HL-60 (cell line): Measurements from ENCODE around the gene MAGOH.
"Not testable (repeated sequence)": the region's sequence is repeated elsewhere in the genome, so short reads cannot be mapped to it uniquely, and the experiment has no call there.

ENCODE experiments used
- DNase-seq, 2 experiments: peaks; one replicate each; pipeline ENCODE4 v3.0.0-alpha.2; 2010 to 2020; ENCODE audit warnings: low read depth in 1 of 2, low spot score in 1 of 2
- H3K27ac ChIP-seq: fragments of 250-450 bp; sonication (Bioruptor Pico); replicated peaks from 2 replicates; pipeline ENCODE4 v1.5.1; 2020; ENCODE audit warnings: mild to moderate bottlenecking, moderate library complexity
- H3K27me3 ChIP-seq: fragments of 250-450 bp; sonication (Bioruptor Pico); 2 replicates; pipeline ENCODE4 v1.5.1; 2021; ENCODE audit warnings: mild to moderate bottlenecking, moderate library complexity; ENCODE audit not compliant: insufficient read depth, poor library complexity, severe bottlenecking
- H3K4me3 ChIP-seq: replicated peaks from 2 replicates; pipeline ENCODE4 v1.5.1; 2011; ENCODE audit warnings: mild to moderate bottlenecking, control low read depth, low read length; ENCODE audit not compliant: insufficient read depth
- CTCF ChIP-seq: IDR thresholded peaks from one replicate; pipeline ENCODE4 v1.5.1; 2011; ENCODE audit warnings: low read length, control low read depth, inconsistent platforms; ENCODE audit not compliant: insufficient read depth
- GABPA ChIP-seq: IDR thresholded peaks from 2 replicates; pipeline ENCODE4 v1.6.1; 2012; ENCODE audit warnings: low read depth
- POLR2AphosphoS5 ChIP-seq: IDR thresholded peaks from 2 replicates; pipeline ENCODE4 v1.6.1; 2012; ENCODE audit warnings: low read depth
- REST ChIP-seq: IDR thresholded peaks from 2 replicates; pipeline ENCODE4 v1.6.1; 2012; ENCODE audit warnings: low read depth; ENCODE audit not compliant: insufficient replicate concordance
- SPI1 ChIP-seq: IDR thresholded peaks from 2 replicates; pipeline ENCODE4 v1.6.1; 2012; ENCODE audit warnings: low read depth, mild to moderate bottlenecking, borderline replicate concordance

The MAGOH gene

GRCh38 chr1:53285546-53285945, 47.2 kb upstream of the MAGOH start:
- H3K27ac ChIP-seq, result no peak overlapping the region
- DNase-seq, result no peak
- no peak for TF ChIP-seq REST
- TF ChIP-seq SPI1, result no peak
- no peak for TF ChIP-seq CTCF
- TF ChIP-seq GABPA, result no peak
- no peak for TF ChIP-seq POLR2AphosphoS5

DNA sequence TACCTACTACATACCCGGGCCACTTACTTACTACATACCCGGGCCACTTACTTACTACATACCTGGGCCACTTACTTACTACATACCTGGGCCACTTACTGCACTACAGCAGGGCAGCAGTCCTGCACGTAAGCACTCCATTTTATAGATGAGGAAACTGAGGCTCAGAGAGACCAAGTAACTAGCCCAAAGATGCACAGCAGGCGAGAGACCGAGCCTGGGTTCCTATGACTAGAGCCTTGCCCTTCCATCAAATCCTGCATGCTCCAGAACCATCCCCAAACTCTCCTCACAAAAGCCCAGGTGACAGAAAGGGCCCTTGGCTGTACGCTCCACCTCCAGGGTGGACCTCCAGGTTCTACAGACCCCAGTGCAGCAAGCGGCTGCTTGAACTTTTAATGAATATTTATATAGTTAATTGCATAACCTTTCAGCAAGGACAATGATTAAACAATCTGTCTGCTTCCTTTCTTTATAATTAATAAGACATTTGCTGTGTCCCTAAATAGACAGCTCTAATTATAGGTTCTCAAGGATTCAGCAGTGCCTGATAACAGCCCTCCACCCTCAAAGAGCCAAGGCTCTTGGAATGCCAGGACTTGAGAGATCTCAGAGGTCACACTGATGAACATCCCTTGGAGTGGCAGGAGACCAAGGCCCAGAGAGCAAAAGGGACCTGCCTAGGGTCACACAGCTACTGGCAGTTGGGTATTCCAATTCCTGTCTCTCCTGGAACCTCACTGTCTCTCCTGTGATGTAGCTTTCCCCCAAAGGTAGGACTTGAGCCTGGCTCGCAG, 46.1 kb upstream of the MAGOH start:
- no peak for DNase-seq
- Histone ChIP-seq H3K27ac (no peak overlapping the region), H3K4me3 (no peak overlapping the region), H3K27me3 (no peaks in the 10 kb centered on the region)
- TF ChIP-seq POLR2AphosphoS5 (no peak), SPI1 (no peak), GABPA (no peak), REST (no peak), CTCF (no peak)

More at GRCh38 chr1:53285546-53285945, 47.2 kb upstream of the MAGOH start:
- Histone ChIP-seq H3K27me3 (no peaks in the 10 kb centered on the region), H3K4me3 (no peak overlapping the region)

GRCh38 chr1:53283156-53283555, 44.8 kb upstream of the MAGOH start:
- DNase-seq, H3K27ac ChIP-seq, H3K27me3 ChIP-seq, H3K4me3 ChIP-seq: not testable (repeated sequence)

- no peaks in the 10 kb centered on the region for H3K27me3 ChIP-seq
- H3K4me3 ChIP-seq, result no peak overlapping the region
- TF ChIP-seq REST, result no peak
- TF ChIP-seq CTCF, result no peak
- TF ChIP-seq GABPA, result no peak
- no peak for TF ChIP-seq SPI1
- no peak for TF ChIP-seq POLR2AphosphoS5
- H3K27ac ChIP-seq, result no peak overlapping the region
- no peak for DNase-seq
Observed at GRCh38 chr1:53281133-53281532, 42.8 kb upstream of the MAGOH start.
